ENCODE data around the gene INTS12. TPM values are rescaled to one million over a fixed set of nuclear protein-coding genes. Genes with fewer than 3 reads are reported as not detected.
"Not testable (repeated sequence)": the region's sequence is repeated elsewhere in the genome, so short reads cannot be mapped to it uniquely, and the experiment has no call there.

INTS12 gene
- total RNA-seq, 2 experiments from 2014 or later, result 19.2 to 19.4 TPM

DNA sequence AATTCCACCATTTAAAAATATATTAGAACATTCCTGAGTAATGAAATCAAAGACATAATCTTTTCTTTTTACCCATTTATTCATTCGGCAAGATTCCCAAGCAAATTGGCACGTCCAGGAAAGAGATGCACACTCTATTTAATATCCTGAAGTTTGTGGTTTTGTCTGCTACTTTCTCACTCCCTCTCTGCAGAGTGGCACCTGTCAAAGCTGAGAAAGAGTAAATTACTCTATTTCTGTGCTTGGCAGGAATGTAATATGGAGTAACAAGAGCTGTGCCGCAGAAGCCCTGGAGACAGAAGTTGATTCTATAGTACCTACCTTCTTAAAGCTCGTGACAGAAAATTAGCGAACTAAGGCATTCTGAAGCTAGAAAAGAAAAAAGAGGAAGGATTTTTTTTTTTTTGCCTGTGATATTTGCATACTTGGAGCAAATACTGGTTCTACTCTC, 5.6 kb upstream of the INTS12 start:
- Mint-ChIP-seq H3K27ac (no peak overlapping the region), H3K4me1 (peaks cover 13% of the 10 kb centered on the region), H3K4me3 (no peak overlapping the region), H3K9me3 (no peaks in the 10 kb centered on the region), H3K27me3 (no peaks in the 10 kb centered on the region), H3K36me3 (ENCODE audit: low read depth) (peaks cover 4% of the 10 kb centered on the region)
- ChIA-PET CTCF (interaction anchor here (2.1 kb wide), 1 partner anchor 22 kb away, joined by 5 read pairs; no protein-coding TSS in a partner anchor), POLR2A (no interaction called here)
- no peak for DNase-seq

GRCh38 chr4:105712766-105713165, 4.3 kb upstream of the INTS12 start:
- Mint-ChIP-seq H3K9me3 (no peaks in the 10 kb centered on the region), H3K27ac (no peak overlapping the region), H3K27me3 (no peaks in the 10 kb centered on the region), H3K4me1 (peaks cover 15% of the 10 kb centered on the region), H3K4me3 (no peak overlapping the region), H3K36me3 (ENCODE audit: low read depth) (peaks cover 2% of the 10 kb centered on the region)
- no peak for DNase-seq
- CTCF ChIA-PET, result interaction anchor here (0.9 kb wide), 1 partner anchor 9 kb away, joined by 3 read pairs; no protein-coding TSS in a partner anchor
- POLR2A ChIA-PET, result no interaction called here

DNA sequence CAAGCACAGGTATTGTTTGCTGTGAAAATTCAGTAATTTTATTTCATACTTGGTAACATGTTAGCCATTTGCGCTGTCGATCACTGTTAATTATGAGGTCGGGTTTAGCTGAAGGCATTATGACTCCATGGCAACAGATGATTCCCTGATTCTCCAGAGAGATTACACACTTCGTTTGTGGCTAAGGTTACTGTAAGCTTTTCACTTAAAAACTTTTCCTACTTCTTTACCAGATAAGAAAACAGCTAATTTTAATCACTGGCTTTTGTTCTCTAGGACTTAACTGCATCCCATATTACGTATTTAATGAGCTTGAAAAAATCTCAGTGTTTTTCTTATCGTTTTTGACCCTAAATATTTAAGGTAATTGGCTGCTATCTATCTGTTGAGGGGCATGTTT, 2.2 kb upstream of the INTS12 start:
- Mint-ChIP-seq H3K36me3 (ENCODE audit: low read depth) (peaks cover 8% of the 10 kb centered on the region), H3K27me3 (no peaks in the 10 kb centered on the region), H3K4me3 (no peak overlapping the region), H3K27ac (no peak overlapping the region), H3K4me1 (peaks cover 29% of the 10 kb centered on the region), H3K9me3 (no peaks in the 10 kb centered on the region)
- ChIA-PET CTCF (interaction anchor here (1.1 to 2.2 kb wide), 4 partner anchors 8 to 237 kb away, joined by 3 to 10 read pairs (median 6); partner anchors contain the start of gene PPA2), POLR2A (no interaction called here)
- no peak for DNase-seq

- H3K4me3 Mint-ChIP-seq, result peak overlapping the region; percentile 99
- H3K9me3 Mint-ChIP-seq, result no peaks in the 10 kb centered on the region
- H3K36me3 Mint-ChIP-seq (ENCODE audit: low read depth), result peaks cover 8% of the 10 kb centered on the region
- H3K27me3 Mint-ChIP-seq, result no peaks in the 10 kb centered on the region
- DNase-seq, result no peak
- POLR2A ChIA-PET, result interaction anchor here (1.0 kb wide), 1 partner anchor 236 kb away, joined by 3 read pairs; the partner anchor contains the start of gene PPA2
- CTCF ChIA-PET, result interaction anchor here (1.1 to 2.2 kb wide), 4 partner anchors 9 to 236 kb away, joined by 3 to 10 read pairs (median 6); partner anchors contain the start of gene PPA2
- H3K4me1 Mint-ChIP-seq, result peaks cover 29% of the 10 kb centered on the region
- no peak overlapping the region for H3K27ac Mint-ChIP-seq
Observed at GRCh38 chr4:105710012-105710600, 1.6 kb upstream of the INTS12 start.

DNA sequence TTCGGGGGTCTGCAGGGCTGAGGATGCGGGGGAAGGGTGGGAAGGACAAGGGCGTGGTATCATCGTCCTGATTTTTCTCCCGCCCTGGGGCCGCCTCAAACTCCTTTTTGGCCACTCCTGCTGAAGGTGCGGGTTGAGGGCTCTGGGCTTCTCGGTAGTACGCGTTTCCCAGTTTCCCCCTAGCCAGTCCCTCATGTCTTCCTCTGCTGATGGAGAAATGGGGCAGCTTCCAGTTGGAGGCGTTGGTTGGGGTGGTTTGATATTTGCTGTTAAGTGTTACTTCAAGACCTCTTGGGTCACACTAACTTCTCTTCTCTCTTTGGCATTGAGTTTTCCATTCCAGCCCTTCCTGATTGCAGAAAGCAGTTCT, 577 bp upstream of the INTS12 start:
- no peak for DNase-seq
- no peaks in the 10 kb centered on the region for H3K9me3 Mint-ChIP-seq
- H3K4me3 Mint-ChIP-seq, result peak overlapping the region; percentile 99
- H3K36me3 Mint-ChIP-seq (ENCODE audit: low read depth), result peaks cover 8% of the 10 kb centered on the region
- POLR2A ChIA-PET, result interaction anchor here (1.3 to 1.8 kb wide), 3 partner anchors 8 to 236 kb away, joined by 3 to 10 read pairs (median 6); partner anchors contain the start of gene PPA2
- no peaks in the 10 kb centered on the region for H3K27me3 Mint-ChIP-seq
- peaks cover 29% of the 10 kb centered on the region for H3K4me1 Mint-ChIP-seq
- CTCF ChIA-PET, result no interaction called here
- H3K27ac Mint-ChIP-seq, result peak overlapping the region; percentile 55

DNA sequence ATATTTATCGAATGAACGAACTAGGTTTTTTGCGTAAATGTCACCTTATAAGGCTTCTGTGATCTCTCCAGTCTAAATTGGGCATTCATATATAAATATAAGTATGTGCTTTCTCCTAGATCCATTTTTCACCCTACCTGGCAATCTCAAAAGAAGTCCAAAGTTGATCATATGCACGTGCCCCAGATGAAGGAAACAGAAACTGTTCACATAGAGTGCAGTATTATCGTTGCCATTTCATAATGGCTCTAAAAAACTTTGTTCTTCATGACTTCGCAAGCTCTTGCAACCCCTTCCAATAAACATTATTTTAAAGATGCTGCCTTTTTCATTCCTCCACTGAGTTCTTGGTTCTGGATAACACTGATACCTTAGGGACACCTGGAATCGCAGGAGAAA, 708 bp downstream of the INTS12 start:
- DNase-seq, result no peak
- Mint-ChIP-seq H3K9me3 (no peaks in the 10 kb centered on the region), H3K27me3 (no peaks in the 10 kb centered on the region), H3K4me3 (peak overlapping the region; percentile 99), H3K36me3 (ENCODE audit: low read depth) (peaks cover 8% of the 10 kb centered on the region), H3K27ac (peak overlapping the region; percentile 84), H3K4me1 (peaks cover 29% of the 10 kb centered on the region)
- ChIA-PET CTCF (no interaction called here), POLR2A (interaction anchor here (1.6 to 1.8 kb wide), 2 partner anchors 10 to 234 kb away, joined by 6 to 10 read pairs; partner anchors contain the start of gene PPA2)

GRCh38 chr4:105698607-105699006, 9.9 kb downstream of the INTS12 start:
- Mint-ChIP-seq H3K4me1 (peaks cover 2% of the 10 kb centered on the region), H3K9me3 (no peaks in the 10 kb centered on the region), H3K27ac (no peak overlapping the region), H3K27me3 (no peaks in the 10 kb centered on the region), H3K36me3 (ENCODE audit: low read depth) (peaks cover 24% of the 10 kb centered on the region), H3K4me3 (no peak overlapping the region)
- DNase-seq, result no peak
- ChIA-PET CTCF (interaction anchor here (1.2 kb wide), 1 partner anchor 17 kb away, joined by 3 read pairs; no protein-coding TSS in a partner anchor), POLR2A (no interaction called here)

- H3K27me3 Mint-ChIP-seq, H3K27ac Mint-ChIP-seq, POLR2A ChIA-PET, H3K4me3 Mint-ChIP-seq, CTCF ChIA-PET, DNase-seq, H3K9me3 Mint-ChIP-seq, H3K4me1 Mint-ChIP-seq: not testable (repeated sequence)
- peaks cover 31% of the 10 kb centered on the region for H3K36me3 Mint-ChIP-seq (ENCODE audit: low read depth)
Observed at GRCh38 chr4:105695832-105696231, 12.7 kb downstream of the INTS12 start.

DNA sequence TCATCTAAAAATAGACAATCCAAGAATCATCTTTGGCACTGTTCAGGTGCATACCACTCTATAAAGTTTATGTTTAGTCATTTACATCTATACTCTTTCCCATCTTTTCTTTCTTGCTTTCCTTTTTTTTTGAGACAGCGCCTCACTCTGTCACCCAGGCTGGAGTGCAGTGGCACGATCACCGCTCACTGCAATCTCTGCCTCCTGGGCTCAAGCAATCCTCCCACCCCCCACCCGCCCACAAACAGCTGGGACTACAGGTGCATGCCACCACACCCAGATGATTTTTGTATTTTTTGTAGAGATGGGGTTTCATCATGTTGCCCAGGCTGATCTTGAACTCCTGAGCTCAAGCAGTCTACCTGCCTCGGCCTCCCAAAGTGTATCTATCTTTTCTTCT, 13.7 kb downstream of the INTS12 start:
- H3K4me1 Mint-ChIP-seq, H3K9me3 Mint-ChIP-seq: not testable (repeated sequence)

GRCh38 chr4:105686571-105686970, 21.9 kb downstream of the INTS12 start:
- Mint-ChIP-seq H3K27ac (no peak overlapping the region), H3K36me3 (ENCODE audit: low read depth) (peaks cover 39% of the 10 kb centered on the region), H3K27me3 (no peaks in the 10 kb centered on the region), H3K4me1 (no peaks in the 10 kb centered on the region), H3K4me3 (no peak overlapping the region), H3K9me3 (no peaks in the 10 kb centered on the region)
- POLR2A ChIA-PET, result no interaction called here
- CTCF ChIA-PET, result no interaction called here
- no peak for DNase-seq

More for the DNA sequence above, 13.7 kb downstream of the INTS12 start:
- POLR2A ChIA-PET, H3K27ac Mint-ChIP-seq, H3K27me3 Mint-ChIP-seq, DNase-seq, CTCF ChIA-PET, H3K4me3 Mint-ChIP-seq: not testable (repeated sequence)
- peaks cover 32% of the 10 kb centered on the region for H3K36me3 Mint-ChIP-seq (ENCODE audit: low read depth)

DNA sequence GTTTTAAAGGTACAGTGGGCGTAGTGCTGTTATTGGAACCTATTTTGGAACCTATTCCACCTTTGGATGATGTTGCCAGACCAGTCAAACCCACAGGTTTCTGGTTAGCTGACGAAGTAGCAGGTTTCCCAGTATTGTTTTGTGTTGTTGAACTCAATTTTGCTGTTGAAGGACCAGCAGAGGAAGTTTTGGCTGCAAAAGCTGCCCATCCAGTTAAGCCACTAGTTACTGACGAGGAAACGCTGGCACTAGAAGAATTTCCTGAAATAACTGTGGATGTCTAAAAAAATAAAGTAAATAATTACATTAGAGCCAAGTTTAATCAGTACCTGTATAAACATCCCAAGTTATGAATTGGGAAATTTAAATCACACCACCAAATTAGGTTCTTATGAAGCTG, 25.5 kb downstream of the INTS12 start:
- H3K4me3 Mint-ChIP-seq, result no peak overlapping the region
- H3K4me1 Mint-ChIP-seq, result no peaks in the 10 kb centered on the region
- no peak overlapping the region for H3K27ac Mint-ChIP-seq
- H3K9me3 Mint-ChIP-seq, result no peaks in the 10 kb centered on the region
- DNase-seq, result no peak
- ChIA-PET POLR2A (no interaction called here), CTCF (no interaction called here)
- no peaks in the 10 kb centered on the region for H3K27me3 Mint-ChIP-seq
- peaks cover 26% of the 10 kb centered on the region for H3K36me3 Mint-ChIP-seq (ENCODE audit: low read depth)

GRCh38 chr4:105679186-105679585, 29.3 kb downstream of the INTS12 start:
- ChIA-PET POLR2A (no interaction called here), CTCF (no interaction called here)
- Mint-ChIP-seq H3K27ac (no peak overlapping the region), H3K9me3 (no peaks in the 10 kb centered on the region), H3K4me3 (no peak overlapping the region), H3K27me3 (no peaks in the 10 kb centered on the region), H3K36me3 (ENCODE audit: low read depth) (peaks cover 16% of the 10 kb centered on the region), H3K4me1 (no peaks in the 10 kb centered on the region)
- no peak for DNase-seq

GRCh38 chr4:105677709-105678108, 30.8 kb downstream of the INTS12 start:
- POLR2A ChIA-PET, result no interaction called here
- Mint-ChIP-seq H3K27me3 (peaks cover 3% of the 10 kb centered on the region), H3K4me1 (no peaks in the 10 kb centered on the region), H3K4me3 (no peak overlapping the region), H3K36me3 (ENCODE audit: low read depth) (peaks cover 13% of the 10 kb centered on the region), H3K27ac (no peak overlapping the region), H3K9me3 (no peaks in the 10 kb centered on the region)
- no peak for DNase-seq
- CTCF ChIA-PET, result no interaction called here

GRCh38 chr4:105674011-105674410, 34.5 kb downstream of the INTS12 start:
- ChIA-PET CTCF (no interaction called here), POLR2A (no interaction called here)
- Mint-ChIP-seq H3K4me1 (no peaks in the 10 kb centered on the region), H3K4me3 (no peak overlapping the region), H3K36me3 (ENCODE audit: low read depth) (no peaks in the 10 kb centered on the region), H3K27ac (no peak overlapping the region), H3K27me3 (peaks cover 11% of the 10 kb centered on the region), H3K9me3 (no peaks in the 10 kb centered on the region)
- DNase-seq, result no peak
